Astrocyte of the cerebellum (primary cell): Measurements from ENCODE around the gene PIP4K2C.
"Not testable (repeated sequence)": the region's sequence is repeated elsewhere in the genome, so short reads cannot be mapped to it uniquely, and the experiment has no call there.

Experiments used
- DNase-seq: peaks from one replicate; pipeline ENCODE4 v3.0.0-alpha.2; 2011; ENCODE audit warnings: low read depth
- H3K4me3 ChIP-seq: 2 replicates; pipeline ENCODE4 v1.5.1; 2011; ENCODE audit warnings: mild to moderate bottlenecking, low read depth, low read length, moderate library complexity
- in situ Hi-C: cut with HindIII; loops from 2 replicates; pipeline ENCODE4 v1.10.0; 2017; ENCODE audit warnings: low sequenced_read_pairs
- TF ChIP-seq, protein P1 (sequence below): IDR thresholded peaks from 2 replicates; pipeline ENCODE4 v1.5.1; 2012; ENCODE audit warnings: low read length, low read depth, moderate library complexity, mild to moderate bottlenecking; ENCODE audit errors: missing control alignments

Gene PIP4K2C

DNA sequence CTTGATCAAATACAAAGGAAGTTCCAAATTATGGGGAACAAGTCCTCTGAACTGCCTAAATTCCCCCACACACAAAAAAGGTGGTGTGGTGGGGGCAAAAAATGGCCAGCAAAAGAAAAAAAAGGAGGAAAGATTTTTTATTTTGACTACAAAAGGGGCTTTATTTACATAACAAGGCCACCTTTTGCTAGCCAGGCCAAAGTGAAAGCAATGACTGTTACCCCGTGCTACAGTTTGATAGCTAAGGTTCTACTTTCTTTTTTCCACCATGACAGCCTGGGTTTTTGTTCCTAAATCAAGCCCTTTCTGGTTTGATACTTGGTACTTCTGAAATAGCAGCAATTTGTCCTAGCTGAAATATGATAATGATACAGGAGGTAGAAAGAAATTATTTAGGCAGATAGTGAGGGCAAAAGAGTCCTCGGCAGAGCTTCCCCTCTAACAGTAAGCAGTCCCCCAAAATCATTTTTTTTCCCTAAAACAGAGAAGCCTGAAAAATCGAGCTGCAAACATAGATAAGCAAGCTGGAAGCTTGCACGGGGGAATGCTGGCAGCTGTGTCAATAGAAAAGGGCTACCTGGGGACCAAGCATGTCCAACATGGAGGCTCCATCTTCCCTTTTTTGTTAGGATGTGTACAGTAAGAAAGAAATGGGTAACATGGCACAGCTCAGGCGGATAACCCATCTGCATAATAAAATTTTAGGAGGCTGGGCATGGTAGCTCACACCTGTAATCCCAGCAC is 50.9 kb downstream of the PIP4K2C start:
- TF ChIP-seq, protein P1, sequence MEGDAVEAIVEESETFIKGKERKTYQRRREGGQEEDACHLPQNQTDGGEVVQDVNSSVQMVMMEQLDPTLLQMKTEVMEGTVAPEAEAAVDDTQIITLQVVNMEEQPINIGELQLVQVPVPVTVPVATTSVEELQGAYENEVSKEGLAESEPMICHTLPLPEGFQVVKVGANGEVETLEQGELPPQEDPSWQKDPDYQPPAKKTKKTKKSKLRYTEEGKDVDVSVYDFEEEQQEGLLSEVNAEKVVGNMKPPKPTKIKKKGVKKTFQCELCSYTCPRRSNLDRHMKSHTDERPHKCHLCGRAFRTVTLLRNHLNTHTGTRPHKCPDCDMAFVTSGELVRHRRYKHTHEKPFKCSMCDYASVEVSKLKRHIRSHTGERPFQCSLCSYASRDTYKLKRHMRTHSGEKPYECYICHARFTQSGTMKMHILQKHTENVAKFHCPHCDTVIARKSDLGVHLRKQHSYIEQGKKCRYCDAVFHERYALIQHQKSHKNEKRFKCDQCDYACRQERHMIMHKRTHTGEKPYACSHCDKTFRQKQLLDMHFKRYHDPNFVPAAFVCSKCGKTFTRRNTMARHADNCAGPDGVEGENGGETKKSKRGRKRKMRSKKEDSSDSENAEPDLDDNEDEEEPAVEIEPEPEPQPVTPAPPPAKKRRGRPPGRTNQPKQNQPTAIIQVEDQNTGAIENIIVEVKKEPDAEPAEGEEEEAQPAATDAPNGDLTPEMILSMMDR: no peak
- in situ Hi-C loops: no loop called here
- no peak overlapping the region for H3K4me3 ChIP-seq
- DNase-seq: no peak

DNA sequence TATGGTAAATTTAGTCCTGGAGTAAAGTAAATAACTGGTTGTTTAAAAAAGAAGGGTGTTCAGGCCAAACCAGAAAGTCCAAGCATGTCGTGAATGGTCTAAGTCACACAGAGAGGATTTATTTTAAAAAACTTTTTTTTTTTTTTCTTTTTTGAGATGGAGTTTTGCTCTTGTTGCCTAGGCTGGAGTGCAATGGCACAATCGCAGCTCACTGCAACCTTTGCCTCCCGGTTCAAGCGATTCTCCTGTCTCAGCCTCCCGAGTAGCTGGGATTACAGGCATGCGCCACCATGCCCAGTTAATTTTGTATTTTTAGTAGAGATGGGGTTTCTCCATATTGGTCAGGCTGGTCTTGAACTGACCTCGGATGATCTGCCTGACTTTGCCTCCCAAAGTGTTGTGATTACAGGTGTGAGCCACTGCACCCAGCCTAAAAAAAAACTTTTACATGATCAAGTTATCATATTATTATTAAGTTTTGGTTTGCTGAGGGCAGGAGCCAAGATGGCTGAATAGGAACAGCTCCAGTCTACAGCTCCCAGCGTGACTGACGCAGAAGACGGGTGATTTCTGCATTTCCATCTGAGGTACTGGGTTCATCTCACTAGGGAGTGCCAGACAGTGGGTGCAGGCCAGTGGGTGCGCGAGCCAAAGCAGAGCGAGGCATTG is 55.1 kb downstream of the PIP4K2C start:
- H3K4me3 ChIP-seq, in situ Hi-C loops, DNase-seq: not testable (repeated sequence)

DNA sequence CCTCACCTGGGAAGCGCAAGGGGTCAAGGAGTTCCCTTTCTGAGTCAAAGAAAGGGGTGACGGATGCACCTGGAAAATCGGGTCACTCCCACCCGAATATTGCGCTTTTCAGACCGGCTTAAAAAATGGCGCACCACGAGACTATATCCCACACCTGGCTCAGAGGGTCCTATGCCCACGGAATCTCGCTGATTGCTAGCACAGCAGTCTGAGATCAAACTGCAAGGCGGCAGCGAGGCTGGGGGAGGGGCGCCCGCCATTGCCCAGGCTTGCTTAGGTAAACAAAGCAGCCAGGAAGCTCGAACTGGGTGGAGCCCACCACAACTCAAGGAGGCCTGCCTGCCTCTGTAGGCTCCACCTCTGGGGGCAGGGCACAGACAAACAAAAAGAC is 55.7 kb downstream of the PIP4K2C start:
- DNase-seq, in situ Hi-C loops, H3K4me3 ChIP-seq: not testable (repeated sequence)
